NCI-H146 (cell line): ENCODE measurements around the gene KCNB1.

Experiments used
- DNase-seq: peaks from one replicate; lab custom pipeline; 2025; lab: John Stamatoyannopoulos, UW

KCNB1 gene

DNA sequence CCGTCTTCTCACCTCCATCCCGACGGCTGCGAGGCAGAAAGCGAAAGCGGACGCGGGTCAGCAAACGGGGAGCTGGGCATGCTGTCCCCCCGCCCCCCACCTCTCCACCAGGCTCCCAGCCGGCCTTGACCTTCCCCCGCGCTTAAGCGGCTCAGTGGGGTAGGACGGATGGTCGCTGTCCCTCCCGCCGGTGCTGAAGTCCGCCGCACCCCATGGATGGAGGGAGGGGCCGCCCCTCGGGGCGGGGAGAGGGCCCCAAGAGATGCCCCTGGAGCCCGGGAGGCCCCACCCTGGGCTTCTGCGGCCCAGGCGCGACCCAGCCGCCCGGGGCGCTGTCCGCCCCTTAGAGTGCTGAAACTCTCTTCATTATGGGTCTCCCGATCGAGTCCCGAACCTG is at the start of gene KCNB1:
KCNB1 (minus strand) TSS at position 48 of the 397 bp plus-strand sequence. CDS start 188 bp downstream, outside the sequence.
- no peak for DNase-seq

DNA sequence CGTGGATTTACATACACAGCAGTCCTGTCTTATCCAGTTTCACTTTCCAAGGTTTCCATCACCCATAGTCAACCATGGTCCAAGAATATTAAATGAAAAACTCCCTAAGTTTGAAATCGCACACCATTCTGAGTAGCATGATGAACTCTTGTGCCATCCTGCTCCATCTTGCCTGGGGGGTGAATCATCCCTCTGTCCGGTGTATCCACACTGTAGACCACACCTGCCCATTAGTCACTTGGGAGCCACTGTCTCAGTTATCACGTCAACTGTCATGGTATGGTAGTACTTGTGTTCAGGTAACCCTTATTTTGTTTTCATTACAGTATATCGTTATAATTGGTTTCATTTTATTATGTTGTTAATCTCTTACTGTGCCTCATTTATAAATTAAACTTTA is 47.0 kb upstream of the KCNB1 start:
- DNase-seq = no peak

DNA sequence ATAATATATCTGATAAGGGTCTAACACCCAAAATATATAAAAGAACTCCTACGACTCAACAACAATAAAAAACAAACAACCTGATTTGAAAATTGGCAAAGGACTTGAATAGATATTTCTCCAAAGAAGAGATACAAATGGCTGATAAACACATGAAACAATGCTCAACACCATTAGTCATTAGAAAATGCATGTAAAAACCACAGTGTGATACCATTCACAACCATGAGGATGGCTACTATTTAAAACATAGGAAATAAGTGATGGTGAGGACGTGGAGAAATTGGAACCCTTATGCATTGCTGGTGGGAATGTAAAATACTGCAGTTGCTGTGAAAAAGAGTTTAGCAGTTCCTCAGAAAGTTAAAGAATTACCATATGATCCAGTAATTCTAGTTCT is 44.1 kb upstream of the KCNB1 start:
- no peak for DNase-seq

GRCh38 chr20:49526056-49526455 is 43.6 kb upstream of the KCNB1 start:
- no peak for DNase-seq

DNA sequence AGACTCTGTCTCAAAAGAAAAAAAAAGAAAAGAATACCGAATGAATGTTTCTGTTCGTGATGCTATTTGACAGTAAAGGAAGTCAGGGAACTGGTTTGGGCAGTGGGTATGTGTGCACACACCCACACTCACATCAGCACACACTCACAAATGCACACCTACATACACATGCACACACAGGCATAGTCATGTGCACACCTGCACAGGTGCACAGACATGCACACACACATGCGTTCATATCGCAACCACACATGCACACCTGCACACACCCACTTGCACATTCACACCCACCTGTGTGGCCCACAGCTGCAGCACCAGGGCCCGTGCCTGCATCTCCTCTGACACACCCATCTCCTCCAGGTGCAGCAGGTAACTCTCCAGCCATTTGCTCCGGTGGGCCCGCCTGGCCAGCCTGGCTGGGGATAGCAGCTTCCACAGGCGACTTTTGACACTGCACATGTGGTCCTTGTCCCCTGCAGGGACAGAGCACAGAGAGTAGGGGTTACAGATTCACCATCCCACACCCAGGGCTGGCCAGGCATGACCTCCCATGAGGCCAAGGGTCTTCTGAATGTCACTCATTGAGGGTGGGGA is 41.4 kb upstream of the KCNB1 start:
- DNase-seq = no peak

- DNase-seq = no peak
These were observed 38.9 kb upstream of the KCNB1 start for GRCh38 chr20:49521356-49521755.

- DNase-seq = no peak
These were observed 37.4 kb upstream of the KCNB1 start for GRCh38 chr20:49519777-49520359.

- DNase-seq = no peak
These were observed 36.8 kb upstream of the KCNB1 start for GRCh38 chr20:49519212-49519712.

- no peak for DNase-seq
These were observed 36.1 kb upstream of the KCNB1 start for GRCh38 chr20:49518576-49518975.

DNA sequence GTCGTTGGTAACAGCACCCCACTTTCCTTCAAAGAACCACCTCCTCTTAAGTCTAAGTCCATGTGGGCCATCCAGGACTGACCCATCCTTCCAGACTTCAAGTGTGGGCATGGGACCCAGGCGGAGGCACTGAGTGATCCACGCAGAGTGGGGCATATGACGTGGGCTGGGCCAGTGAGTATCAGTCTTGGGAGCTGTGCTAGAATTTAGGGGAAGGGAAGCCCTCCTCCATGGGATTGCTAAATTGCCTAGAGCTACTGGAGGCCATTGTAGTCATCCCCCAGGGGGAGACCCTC is 35.3 kb upstream of the KCNB1 start:
- no peak for DNase-seq

- DNase-seq = no peak
These were observed 34.7 kb upstream of the KCNB1 start for GRCh38 chr20:49516916-49517804.

DNA sequence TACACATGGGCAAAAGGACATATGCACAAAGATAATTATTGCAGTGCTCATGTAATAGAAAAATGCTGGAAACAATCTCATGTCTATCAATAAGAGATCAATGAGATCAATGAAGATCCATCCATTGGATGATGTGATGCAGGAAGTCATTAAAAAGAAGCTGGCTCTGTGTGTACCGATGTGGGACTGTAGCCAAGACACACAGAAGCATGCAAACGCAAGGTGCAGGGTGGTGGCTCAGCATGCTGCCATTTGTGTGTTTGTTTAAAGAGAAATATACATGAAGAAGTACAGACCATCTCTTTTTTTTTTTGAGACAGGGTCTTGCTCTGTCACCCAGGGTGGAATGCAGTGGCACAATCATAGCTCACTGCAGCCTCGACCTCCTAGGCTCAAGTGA is 33.1 kb upstream of the KCNB1 start:
- peak; percentile 66 for DNase-seq

- DNase-seq = no peak
These were observed 31.0 kb upstream of the KCNB1 start for GRCh38 chr20:49513517-49513916.

DNA sequence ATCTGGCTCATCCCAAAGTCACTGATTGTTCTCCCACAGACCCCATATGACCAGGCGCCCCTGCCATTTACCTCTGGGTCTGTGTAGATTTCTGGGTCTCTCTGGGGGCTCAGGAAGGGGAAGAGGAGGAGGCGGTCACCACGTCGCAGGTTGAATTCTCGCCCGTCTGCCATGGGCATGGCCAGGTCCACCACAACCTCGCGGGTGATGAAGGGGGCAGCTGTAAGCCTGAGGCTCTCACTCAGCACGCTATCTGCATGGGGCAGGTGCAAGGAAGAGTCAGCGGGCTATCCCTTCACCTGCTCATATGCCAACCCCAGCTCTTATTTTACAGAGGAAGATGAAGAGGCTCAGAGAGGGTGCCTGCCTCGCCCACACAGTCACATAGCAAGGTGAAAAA is 30.5 kb upstream of the KCNB1 start:
- peak; percentile 26 for DNase-seq

- DNase-seq = no peak
These were observed 29.5 kb upstream of the KCNB1 start for GRCh38 chr20:49511788-49512525.

DNA sequence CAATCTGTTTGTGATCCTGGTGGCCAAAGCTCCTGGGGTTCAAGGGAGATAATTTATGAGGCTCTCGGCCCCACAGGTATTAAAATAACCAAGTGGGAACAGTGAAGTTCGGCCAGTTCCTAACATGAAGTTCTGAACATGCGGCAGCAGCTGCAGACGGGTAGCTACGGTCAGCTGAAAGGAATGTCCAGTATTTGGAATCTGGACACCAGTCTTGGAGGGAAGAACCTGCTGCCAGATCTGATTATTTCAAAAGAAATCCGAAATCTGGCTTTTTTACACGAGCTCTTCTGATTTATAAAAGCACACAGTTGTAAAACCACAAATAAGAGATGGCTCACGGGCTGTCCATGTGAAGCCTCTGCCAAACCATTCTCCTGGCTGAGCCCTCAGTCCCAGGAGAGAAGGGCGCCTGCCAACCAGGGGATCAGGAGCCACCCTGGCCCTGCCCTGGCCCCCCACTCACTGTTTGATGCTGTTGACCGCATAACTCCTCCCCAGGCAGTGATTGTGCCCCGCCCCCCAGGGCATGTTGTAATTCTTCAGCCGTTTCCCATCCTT is 28.2 kb upstream of the KCNB1 start:
- DNase-seq = no peak

DNA sequence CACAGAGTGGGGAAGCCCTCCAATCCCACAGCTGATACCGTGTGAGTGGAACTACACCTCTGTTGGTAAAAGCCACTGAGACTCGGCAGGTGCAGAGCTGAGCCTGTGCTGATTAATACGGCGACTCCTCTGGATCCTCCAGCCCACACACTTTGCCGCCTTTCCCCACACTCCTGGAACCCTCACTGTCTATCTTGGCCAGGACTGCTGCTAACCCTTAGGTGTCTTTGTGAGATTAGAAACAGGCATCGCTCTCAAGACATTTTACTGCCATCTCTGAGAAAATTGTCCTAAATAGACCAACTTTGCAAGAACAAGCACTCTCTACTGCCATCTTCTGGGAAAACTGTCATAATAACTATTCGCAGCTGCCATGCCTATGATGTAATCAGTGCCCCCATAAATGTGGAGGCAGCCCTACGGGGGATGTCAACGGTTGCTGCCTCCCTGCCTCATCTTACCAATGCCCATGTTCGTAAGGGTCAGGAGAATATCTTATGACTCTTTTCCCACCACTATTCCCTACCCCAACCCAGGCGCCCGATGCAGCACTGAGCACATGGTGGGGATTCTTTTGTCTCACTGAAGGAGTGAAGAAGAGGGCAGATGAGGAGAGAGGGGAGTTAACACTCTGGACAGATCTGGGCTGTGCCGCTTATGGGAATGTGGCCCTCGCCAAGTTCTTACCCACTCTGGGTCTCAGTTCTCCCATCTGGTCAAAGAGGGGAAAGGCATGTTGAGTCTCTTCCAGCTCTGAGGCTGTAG is 26.1 kb upstream of the KCNB1 start:
- peak; percentile 42 for DNase-seq

DNA sequence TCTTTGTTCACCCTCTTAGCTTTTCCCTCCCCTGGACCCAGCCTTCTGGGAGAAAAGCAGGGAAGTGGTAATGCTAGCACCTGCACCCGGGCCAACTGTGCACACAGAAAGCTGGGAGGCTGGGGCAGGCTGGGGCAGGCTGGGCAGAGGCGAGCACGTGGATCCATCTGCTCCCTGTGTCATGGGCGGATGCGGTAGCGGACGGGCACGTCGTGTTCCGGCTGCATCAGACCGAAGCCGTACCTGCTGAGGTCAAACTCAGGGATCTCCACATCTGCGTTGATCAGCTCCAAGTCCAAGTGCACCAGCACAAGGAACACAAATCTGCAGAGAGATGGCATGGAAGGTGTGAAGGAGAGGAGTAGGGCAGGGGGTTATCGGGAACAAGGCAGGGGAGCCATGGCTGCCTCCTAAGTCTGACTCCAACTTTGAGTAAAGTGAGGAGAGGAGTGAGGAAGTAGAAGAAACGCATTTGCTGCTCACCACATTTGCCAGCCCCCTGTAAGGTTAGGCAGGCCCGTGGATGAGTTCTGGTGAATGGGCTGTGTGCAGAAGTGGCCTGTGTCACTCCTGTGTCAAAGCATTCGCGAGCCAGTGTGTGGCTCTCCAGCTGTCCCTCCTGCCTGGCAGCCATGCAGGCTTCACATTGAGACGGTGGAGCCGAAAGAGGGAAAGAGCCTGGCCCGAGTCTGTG is 25.4 kb upstream of the KCNB1 start:
- peak; percentile 49 for DNase-seq

- peak; percentile 54 for DNase-seq
These were observed 23.1 kb upstream of the KCNB1 start for GRCh38 chr20:49505518-49505917.

GRCh38 chr20:49503176-49503575 is 20.7 kb upstream of the KCNB1 start:
- no peak for DNase-seq

- DNase-seq = no peak
These were observed 19.4 kb upstream of the KCNB1 start for GRCh38 chr20:49501917-49502316.
